Stimulated activated CD8-positive, alpha-beta memory T cell treated with anti-CD3 and anti-CD28 coated beads, Interleukin-4, amount 100 ng/mL, for 24 hours (primary cell): ENCODE results near the gene SLCO2A1.

Source experiments
- DNase-seq: peaks from one replicate; pipeline ENCODE4 v3.0.0-alpha.2; 2020; ENCODE audit warnings: low read depth

Gene SLCO2A1

DNA sequence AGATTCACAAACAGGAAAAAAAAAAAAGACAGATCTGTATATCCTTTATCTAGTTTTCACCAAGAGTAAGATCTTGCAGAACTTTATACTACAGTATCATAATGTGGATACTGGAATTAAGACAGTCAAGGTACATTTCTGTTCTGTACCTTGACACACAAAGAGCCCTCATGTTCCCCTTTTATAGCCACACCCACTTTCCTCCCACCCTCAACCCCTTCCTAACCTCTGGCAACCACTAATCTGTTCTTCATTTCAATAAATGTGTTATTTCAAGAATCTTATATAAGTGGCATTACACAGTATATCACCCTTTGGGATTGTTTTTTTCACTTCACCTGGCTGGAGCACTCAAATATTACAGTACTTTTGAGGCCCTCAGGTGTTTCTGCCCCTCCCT, 130.4 kb downstream of the SLCO2A1 start:
- no peak for DNase-seq

DNA sequence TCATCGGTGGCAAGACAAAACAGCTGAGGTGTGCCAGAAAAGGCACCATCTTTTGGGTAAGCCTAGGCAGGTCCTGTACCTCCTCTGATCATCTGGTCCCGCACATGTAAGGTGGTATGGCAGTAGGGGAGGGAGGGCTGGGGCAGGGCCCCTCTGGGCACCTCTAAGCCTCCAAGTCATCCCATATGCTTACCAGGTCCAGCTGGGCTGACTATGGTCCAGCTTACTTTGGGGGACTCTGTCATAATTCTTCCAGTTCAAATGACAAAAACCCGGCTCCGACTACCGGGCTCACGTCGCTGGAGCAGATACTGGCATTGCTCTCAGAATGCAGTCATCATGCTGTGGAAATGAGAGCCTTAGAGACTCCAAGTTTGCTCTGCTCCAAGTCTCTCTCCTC, 132.2 kb downstream of the SLCO2A1 start:
- DNase-seq, result no peak

DNA sequence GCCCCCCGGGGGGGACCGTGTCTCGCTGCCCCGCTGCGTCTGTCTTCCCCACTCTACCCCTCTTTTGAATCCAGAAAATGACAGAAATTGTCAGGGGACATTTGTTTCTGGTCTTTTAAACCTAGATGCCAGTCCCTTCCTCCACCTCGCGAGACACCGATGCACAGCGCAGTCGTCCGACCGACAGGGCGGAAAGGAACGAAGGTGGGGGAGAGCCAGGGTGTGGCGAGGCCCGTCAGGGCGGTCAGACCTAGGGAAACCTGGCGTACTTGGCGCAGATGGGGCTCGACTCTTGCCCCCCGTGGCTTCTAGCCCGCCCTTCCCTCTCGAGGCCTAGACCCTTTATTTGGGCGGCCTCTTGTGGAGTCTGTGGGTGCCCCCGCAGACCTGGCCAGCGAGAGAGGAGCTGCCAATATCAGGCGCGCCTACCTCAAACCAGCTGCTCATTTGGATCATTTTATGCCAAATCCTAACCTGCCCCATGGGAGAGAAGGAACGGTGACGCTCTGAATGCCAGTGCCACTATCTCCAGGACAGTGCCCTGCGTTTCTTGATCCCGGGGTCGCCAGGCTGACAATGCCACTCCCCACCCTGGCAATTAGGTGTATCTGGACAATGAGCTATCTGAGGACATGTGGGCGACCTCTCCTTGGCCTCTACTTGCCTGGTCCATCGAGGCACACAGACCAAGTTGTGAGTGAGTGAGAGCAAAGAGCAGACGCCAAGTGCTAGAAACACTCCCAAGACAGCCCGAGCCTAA, 133.5 kb downstream of the SLCO2A1 start:
- DNase-seq, result no peak

DNA sequence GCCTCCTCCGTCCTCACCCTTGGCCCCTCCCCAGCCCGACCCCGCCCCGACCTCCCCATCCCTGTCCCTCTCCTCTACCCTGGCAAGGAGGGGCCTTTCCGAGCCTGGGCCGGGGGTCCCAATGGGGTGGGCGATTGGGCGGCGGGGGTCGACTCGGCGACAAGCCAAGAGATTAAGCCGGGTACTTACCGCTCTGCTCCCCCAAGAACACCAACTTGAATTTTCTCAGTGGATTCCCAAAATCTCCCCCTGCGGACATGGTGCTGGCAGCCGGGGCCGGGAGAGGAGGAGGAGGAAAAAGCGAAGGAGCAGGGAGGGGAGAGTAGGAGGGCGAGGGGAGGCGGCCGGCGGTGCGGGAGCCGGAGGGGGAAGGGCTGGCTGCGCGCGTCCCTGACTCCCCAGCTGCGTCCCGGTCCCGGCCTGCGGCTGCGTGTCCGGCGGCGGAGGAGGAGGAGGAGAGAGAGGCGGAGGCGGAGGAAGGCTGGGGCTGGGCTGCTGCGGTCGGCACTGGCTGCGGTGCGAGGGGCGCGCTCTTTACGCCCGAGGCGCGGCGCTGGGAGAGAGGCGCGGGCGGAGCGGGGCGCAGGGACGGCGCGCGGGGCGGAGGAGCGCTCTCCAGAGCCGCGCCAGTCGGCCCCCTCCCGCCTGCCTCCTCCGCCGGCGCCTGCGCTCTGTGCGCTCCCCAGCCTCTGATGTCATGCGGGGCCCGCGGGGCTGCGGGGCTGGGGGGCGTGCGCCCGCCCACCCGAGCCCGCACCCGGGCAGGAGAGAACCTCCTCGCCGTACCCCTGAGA, 134.3 kb downstream of the SLCO2A1 start, which contains the start of gene RAB6B:
Gene RAB6B (minus strand): TSS at position 675 of the 794 bp plus-strand sequence. CDS start 416 bp downstream, at position 259.
- no peak for DNase-seq

DNA sequence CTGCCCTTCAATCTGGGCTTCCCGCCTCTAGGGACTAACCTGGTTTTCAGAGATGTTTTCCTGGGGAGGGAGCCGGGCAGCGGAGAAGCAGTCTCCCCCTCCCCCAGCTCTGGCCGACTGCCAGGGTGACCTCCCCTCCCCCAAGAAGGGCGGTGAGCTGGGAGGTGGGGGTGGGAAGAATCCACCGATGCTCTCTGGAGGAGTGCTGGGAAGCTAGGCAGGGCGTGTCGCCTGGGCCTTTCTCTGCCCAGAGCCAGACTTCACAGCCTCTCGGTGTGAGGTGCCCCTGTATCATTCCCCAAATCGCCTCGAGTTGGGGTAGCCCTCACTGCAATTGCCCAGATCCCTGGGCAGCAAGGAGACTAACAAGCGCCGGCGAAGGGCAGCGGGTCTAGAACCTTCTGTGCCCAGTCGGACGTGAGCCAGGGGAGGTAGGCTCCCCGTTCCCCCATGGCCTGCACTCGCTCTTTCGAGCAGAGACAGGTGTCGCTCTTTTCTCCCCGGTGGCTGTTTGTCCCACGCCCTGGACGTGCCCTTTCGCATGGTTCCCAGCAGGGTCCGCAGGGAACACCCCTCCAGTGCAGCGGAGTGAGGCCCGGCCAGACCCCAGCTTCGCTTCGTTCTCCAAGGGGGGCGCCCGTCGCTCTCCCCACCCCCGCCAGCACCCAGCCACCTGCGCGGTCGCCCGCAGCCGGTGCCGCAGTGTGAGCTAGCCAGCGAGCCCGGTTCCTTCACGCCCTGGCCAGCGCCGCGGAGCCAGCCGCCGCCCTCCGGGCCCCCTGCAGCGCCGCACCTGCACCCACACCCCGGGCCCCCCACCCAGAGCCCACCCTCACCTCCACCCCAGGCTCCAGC, 135.1 kb downstream of the SLCO2A1 start:
- no peak for DNase-seq

DNA sequence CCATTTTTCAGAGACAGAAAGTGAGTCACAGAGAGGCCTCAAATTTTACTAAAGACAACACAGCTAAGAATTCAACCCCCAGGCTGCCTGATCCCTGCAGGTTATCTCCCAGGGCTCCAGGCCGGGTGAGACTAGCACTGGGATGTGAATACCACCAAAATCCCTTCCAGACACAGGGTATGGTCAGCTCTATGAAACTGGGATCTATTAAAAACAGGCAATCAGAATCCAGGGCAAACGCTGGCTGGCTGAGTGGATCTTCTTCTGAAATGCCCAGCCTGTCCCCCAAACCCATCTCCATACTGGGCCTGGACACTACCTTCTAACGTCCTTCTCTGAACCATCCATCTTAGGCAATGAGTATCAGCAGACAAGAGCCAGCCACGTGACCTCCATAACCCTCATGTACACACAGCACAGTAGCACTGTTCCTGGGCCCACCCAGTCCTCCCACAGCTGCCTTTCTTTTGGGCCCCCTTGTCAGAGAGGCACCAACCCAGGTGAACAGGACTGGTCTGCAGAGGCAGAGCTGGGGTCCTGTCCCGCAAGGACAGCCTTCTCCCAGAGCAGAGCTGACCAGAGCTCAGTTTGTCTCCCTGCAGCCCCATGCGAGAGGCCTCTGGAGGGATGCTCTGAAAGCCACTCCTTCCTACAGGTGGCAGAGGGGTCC, 135.9 kb downstream of the SLCO2A1 start:
- DNase-seq, result no peak

DNA sequence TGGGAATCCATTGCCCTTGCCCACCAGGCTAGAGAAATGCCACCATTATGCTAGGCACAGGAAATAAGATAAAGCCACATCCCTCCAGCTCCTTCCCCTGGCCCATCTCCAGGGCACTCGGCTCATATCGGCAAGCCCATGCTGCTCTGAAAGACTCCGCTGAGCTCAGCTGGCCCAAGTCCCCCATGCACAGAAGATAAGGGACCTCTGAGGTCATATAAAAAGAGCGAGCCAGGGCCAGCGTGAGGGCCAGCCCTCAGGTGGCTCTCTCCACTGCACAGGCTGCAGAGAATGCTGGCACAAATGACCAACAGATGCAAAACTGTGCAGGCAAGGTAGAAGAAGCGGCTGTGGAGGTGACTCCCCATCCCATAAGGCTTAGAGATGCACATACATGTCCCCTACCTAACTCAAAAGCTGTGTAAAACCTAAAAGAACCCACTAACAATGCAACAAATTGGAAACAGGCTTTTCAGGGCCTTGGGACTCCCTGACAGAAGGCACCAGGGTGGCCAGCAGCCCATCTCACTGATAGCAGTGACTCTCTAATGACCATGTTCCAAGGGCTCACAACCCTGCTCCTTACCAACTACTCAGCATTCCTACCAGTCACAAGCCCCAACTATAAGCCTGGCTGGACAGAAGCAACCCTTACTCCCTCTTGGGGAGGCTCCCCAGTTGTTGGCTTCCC, 137.0 kb downstream of the SLCO2A1 start:
- DNase-seq, result no peak

DNA sequence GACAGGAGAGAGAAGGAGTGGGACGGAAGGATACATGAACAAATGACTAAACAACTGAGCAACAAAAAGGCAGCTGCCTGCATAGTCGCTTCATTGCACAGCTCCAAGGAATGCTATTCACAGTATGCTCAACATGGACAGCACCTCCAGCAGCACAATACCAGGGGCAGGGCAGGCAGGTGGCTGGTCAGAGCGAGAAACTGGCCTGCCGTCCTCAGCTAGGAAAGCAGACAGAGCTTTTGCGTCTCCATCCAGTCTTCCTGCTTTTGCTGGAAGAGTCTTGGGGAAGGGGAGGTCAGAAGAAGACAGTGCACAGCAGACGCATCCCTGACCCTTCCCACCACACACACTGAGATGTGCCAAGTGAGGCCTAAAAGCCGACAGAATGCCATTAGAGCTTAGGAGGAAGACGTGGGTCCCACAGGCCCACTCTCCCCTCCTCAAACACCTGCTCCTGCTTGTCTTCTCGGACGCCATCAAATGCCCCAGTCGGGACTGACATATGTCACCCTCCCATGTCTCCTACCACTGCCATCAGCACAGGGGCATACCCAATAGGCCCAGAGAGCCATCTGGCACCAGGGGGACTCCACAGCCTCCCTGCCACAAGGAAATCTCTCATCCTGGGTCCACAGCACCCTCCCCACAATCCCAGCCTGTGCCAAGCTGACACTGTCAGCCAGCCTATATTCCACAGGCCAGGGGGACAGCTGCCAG, 137.9 kb downstream of the SLCO2A1 start:
- no peak for DNase-seq

DNA sequence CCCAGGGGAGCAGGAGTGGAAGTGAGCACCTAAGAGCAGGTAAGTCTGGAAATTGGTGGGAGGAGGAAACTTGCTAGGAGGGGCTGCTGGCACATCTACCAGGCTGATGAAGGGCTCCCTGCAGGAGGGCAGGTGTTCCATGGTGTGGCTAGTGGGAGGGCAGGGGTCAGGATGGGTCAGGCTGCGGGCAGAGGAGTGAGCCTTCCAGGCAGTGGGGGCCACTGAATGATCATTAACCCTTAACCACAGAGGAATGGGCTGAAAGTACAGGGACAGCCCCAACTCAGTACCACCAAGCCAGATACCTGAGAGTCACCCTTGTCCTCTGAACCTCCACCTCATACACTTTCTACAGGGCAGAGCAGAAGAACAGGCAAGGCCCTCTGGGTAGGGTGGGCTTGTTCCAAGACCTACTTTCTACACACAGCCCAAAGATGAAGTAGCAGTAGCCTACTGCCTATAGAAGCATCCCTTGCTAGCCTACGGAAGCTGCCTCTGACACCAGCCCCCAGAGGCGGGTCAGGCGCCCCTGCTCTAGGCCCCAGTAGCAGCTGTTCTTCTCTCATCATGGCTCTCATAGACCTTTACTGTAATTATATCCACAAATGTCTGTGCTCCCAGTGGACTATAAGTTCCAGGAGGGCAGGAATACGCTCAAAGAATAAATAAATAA, 138.6 kb downstream of the SLCO2A1 start:
- no peak for DNase-seq

DNA sequence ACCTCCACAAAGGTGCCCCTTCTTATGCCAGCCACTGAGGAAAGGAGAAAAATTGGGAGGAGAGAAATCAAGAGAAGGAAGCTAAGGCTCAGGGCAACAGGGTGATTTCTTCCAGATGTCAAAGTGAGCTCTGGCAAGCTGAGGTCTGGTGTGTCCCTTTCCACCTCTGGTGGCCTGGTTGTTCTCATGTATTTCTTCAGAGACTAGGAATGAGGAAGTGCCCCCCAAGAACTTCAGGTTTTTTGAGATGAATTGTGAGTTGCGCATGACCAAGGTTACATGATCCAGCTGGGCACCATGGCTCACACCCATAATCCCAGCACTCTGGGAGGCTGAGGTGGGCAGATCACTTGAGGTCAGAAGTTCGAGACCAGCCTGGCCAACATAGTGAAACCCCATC, 139.7 kb downstream of the SLCO2A1 start:
- DNase-seq, result no peak

DNA sequence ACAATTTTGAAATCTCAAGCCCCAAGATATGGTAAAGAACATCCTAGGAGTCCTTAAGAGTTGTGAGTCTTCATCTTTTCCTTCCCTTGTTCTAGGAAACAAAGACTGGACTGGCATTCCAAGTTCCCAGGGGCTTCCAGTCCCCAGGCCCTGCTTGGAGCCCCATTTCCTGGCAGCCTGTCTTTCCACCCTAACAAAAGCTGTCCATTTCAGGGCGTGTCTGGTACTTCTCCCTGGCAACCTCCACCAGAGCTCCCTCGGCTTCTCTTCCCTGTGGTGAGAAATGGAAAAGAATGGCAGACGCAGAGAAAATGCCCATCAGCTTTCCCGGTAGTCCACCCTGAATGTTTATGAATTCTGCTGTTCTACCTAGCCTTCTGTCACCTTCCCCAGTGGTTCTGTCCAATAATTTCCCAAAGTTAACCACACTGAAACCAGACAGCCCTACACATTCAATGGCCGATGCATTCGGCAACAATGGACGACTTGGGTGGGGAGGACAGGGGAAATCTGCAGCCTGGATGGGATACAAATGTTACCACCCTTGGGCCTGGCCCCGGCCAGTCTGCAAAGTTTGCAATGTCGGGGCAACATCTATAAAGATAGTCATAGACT, 140.9 kb downstream of the SLCO2A1 start:
- DNase-seq, result no peak

DNA sequence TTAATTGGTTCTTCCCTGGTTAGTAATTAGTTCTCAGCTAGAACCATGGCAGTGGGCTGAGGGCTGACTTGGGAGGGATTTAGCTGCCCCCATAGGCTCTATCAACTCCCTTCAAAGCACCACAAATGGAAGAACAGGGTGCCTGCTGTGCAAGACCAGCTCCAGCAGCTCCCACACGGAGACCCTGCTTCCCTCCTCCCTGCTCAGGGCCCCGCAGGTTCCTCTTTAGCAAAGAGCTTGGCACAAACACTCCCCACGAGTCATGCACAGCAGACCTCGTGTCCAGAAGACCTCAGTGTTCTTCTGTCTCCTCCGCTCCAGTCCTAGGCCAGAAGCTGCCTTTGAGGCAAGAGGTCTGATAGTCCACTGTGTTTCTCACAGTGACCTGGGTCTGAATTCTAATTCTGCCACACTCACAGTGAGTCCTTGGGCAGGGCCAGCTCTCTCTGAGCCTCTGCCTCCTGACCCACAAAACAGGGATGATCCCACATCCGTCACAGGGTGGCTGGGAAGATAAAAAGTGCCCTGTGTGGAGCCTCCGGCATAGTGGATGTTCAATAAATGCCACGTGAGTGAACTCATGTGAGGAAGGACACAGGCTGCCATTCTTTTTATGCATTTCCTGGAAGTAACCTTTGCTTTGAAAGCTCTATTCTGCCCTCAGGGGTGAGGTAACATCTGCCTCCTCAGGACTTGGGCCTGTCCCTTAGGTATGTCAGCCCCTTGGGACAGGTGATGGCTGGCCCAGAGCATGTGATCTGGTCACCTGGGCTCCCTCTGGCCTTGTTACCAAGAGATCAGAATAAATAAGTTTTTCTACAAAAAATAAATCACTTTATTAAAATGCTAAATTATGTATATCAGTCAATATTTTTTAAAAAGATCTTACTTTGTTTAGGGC, 141.7 kb downstream of the SLCO2A1 start:
- no peak for DNase-seq

DNA sequence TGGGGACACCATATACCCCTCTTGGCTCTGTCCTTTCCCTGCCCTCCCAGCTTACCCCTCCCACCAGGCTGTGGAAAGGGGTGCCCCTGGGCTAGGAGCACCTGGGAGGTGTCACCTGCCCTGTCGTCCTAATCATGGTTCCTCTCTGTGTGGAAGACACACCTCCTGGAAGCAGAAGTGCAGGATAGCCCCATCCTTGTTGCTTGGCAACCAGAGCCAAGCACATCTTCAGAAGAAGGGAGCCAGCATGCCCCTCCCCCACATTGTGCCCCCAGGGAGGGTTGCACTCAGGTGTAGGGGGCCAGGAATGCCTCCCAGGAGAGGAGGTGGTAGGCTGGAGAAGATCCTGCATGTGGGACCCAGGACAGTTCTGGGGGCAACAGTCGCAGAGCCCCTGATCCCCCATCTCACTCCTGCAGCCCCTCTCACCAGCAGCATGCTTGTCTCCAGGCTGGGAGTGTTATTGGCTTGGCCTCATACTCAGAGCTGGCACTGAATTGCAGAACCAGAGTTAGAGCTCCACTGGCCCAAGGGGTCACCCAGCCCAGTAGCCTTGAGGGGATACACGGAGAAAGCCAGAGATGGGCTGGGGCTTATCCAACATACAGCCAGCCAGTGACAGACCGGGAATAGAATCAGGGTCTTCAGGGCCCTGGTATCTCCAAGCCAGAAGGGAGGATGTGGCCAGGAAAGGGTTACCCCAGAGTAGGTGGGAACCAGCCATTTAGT, 142.5 kb downstream of the SLCO2A1 start:
- DNase-seq, result no peak

DNA sequence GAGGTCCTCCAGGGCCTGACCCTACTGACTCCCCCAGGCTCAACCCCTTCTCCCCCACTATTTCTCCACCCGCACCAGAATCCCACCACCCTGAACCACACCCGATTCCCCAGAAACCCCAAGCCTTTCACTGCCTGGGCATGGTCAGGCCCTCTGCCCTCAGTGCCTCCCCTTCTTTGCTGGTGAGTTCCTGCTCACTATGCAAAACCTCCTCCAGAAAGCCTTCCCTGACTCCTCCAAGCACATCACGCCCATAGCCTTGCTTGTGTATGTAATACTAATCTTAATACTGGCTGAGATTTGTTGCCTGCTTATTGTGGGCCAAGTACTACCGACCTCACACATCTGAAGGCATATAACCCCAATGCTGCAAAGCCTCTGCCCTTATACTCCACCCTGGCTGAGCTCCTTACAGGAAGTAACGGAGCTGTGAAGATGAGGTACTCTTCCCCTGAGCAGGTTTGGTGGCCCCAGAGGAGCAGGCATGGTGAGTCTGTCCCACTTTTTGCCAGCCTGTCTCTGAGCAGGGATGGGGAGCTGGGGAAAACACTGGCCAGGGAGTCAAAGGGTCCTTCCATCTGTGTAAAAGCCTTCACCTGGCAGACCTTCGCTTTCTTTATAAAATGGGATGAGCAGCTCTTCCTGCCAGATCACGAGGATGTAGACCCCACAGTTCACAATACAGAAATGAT, 143.5 kb downstream of the SLCO2A1 start:
- no peak for DNase-seq

DNA sequence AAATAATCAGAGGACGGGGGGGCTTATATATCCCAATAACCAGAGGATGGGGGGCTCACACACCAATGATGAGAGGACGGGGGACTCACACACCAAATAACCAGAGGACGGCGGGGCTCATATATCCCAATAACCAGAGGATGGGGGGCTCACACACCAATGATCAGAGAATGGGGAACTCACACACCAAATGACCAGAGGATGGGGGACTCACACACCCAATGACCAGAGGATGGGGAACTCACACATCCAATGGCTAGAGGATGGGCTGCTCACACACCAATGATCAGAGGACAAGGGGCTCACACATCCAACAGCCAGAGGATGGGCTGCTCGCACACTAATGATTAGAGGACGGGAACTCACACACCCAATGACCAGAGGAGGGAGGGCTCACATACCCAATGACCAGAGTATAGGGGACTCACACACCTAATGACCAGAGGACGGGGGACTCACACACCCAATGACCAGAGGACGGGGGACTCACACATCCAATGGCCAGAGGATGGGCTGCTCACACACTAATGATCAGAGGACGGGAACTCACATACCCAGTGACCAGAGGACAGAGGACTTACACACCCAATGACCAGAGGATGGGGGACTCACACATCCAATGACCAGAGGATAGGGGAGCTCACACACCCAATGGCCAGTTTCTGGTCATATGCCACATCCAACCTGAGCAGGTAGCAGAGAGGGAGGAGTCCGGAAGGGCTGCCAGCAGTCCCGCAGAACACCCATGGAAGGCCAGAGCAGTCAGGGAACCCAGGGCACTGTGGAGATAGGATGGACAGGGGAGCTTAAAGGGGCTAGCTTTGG, 144.6 kb downstream of the SLCO2A1 start:
- no peak for DNase-seq
